Endodermal cell (in vitro differentiated cells): ENCODE results near the gene RFTN1. TPM values are rescaled to one million over a fixed set of nuclear protein-coding genes. Genes with fewer than 3 reads are reported as not detected.

ENCODE experiments used
- DNase-seq: peaks from one replicate; pipeline ENCODE4 v3.0.0-alpha.2; 2017
- H3K27ac ChIP-seq: 2 replicates; pipeline ENCODE4 v1.5.1; 2013; ENCODE audit warnings: mild to moderate bottlenecking, low read depth, low read length, moderate library complexity
- H3K27me3 ChIP-seq: 2 replicates; pipeline ENCODE4 v1.6.1; 2013; ENCODE audit warnings: mild to moderate bottlenecking, low read length, moderate library complexity; ENCODE audit not compliant: insufficient read depth, control insufficient read depth, poor library complexity, severe bottlenecking
- H3K36me3 ChIP-seq: 2 replicates; pipeline ENCODE4 v1.7.0; 2013; ENCODE audit warnings: mild to moderate bottlenecking, low read length, moderate library complexity; ENCODE audit not compliant: control insufficient read depth, insufficient read depth
- H3K4me1 ChIP-seq: one replicate; pipeline ENCODE4 v1.7.0; 2013; ENCODE audit warnings: low read length; ENCODE audit not compliant: control insufficient read depth, insufficient read depth
- H3K4me3 ChIP-seq: 2 replicates; pipeline ENCODE4 v1.5.1; 2013; ENCODE audit warnings: mild to moderate bottlenecking, low read length, moderate library complexity
- H3K9ac ChIP-seq: 2 replicates; pipeline ENCODE4 v1.6.1; 2013; ENCODE audit warnings: mild to moderate bottlenecking, low read length, moderate library complexity; ENCODE audit not compliant: poor library complexity, severe bottlenecking; ENCODE audit errors: extremely low read depth
- H3K9me3 ChIP-seq: 2 replicates; pipeline ENCODE4 v1.6.1; 2013; ENCODE audit warnings: mild to moderate bottlenecking, low read length, moderate library complexity; ENCODE audit not compliant: control insufficient read depth
- H3K27ac Mint-ChIP-seq: 2 replicates; pipeline ENCODE4 v1.8.0; 2020; ENCODE audit warnings: mixed read lengths
- H3K27me3 Mint-ChIP-seq: 2 replicates; pipeline ENCODE4 v1.8.0; 2021; ENCODE audit warnings: mild to moderate bottlenecking, mixed read lengths; ENCODE audit not compliant: insufficient read depth
- H3K36me3 Mint-ChIP-seq: 2 replicates; pipeline ENCODE4 v1.8.0; 2020; ENCODE audit warnings: low read depth, mixed read lengths
- H3K4me1 Mint-ChIP-seq: 2 replicates; pipeline ENCODE4 v1.8.0; 2020; ENCODE audit warnings: mixed read lengths
- H3K4me3 Mint-ChIP-seq: 2 replicates; pipeline ENCODE4 v1.8.0; 2020; ENCODE audit warnings: mild to moderate bottlenecking, moderate library complexity, mixed read lengths
- H3K9me3 Mint-ChIP-seq: 2 replicates; pipeline ENCODE4 v1.8.0; 2020; ENCODE audit warnings: mild to moderate bottlenecking, mixed read lengths
- WGBS, 2 experiments: methylation state at CpG; one replicate each; pipeline versions ENCODE4 v1.1.5 to v1.1.7; 2013; ENCODE audit warnings: missing lambda C conversion rate in 2 of 2, mixed read lengths in 1 of 2; ENCODE audit not compliant: insufficient coverage in 1 of 2, insufficient read length in 1 of 2; 5-methylcytosine and 5-hydroxymethylcytosine counted together
- total RNA-seq, 2 donors: library from RNA; stranded (reverse); fragmentation: NEBNext Ultra II Directional in 1 of 2; extraction: Animal tissue kit (Norgen Biotek cat#: 25700) in 1 of 2; gene quantifications; 2 replicates in 1 of 2; 3 replicates in 1 of 2; pipeline ENCODE4 v1.2.1, GENCODE V29; 2021
- TF ChIP-seq, protein P1 (sequence below): fragments of 200-600 bp; sonication (generic); conservative IDR thresholded peaks from 2 replicates; pipeline ENCODE4 v1.5.0; 2021; ENCODE audit warnings: antibody characterized with exemption, mild to moderate bottlenecking

The RFTN1 gene
- total RNA-seq, 2 donors from 2014 or later: 0.80 to 1.1 TPM

DNA sequence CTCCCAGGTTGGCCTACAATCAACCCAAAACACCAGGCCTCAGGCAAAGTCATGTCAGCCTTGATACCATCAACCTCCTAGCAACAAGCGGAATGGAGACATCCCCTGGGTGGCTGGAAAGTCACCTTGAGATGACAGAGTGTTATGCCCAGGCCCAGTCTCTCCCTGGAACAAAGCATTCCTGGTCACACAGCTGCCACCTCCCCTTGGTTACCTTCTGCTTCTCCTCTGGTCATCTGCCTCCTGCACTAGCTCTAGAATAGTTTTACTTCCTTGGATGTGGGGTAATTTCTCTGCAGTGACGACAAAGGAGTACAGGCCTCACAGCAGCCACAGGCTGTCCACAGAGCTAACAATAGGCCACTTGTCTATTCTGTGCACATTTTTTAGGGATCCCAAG, 114.9 kb downstream of the RFTN1 start:
- Histone ChIP-seq H3K4me1 (no peaks in the 10 kb centered on the region), H3K36me3 (no peaks in the 10 kb centered on the region), H3K9me3 (no peaks in the 10 kb centered on the region), H3K9ac (no peak overlapping the region), H3K4me3 (no peak overlapping the region), H3K27ac (peak overlapping the region; percentile 47), H3K27me3 (no peaks in the 10 kb centered on the region)
- Mint-ChIP-seq H3K27ac (no peak overlapping the region), H3K36me3 (no peaks in the 10 kb centered on the region), H3K27me3 (no peaks in the 10 kb centered on the region), H3K4me3 (no peak overlapping the region), H3K4me1 (peaks cover 6% of the 10 kb centered on the region), H3K9me3 (no peaks in the 10 kb centered on the region)
- TF ChIP-seq, protein P1, sequence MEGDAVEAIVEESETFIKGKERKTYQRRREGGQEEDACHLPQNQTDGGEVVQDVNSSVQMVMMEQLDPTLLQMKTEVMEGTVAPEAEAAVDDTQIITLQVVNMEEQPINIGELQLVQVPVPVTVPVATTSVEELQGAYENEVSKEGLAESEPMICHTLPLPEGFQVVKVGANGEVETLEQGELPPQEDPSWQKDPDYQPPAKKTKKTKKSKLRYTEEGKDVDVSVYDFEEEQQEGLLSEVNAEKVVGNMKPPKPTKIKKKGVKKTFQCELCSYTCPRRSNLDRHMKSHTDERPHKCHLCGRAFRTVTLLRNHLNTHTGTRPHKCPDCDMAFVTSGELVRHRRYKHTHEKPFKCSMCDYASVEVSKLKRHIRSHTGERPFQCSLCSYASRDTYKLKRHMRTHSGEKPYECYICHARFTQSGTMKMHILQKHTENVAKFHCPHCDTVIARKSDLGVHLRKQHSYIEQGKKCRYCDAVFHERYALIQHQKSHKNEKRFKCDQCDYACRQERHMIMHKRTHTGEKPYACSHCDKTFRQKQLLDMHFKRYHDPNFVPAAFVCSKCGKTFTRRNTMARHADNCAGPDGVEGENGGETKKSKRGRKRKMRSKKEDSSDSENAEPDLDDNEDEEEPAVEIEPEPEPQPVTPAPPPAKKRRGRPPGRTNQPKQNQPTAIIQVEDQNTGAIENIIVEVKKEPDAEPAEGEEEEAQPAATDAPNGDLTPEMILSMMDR: no peak
- no peak for DNase-seq
- 38 to 70% methylated on average over 1 to 2 of the region's 2 CpGs for WGBS, 2 experiments

DNA sequence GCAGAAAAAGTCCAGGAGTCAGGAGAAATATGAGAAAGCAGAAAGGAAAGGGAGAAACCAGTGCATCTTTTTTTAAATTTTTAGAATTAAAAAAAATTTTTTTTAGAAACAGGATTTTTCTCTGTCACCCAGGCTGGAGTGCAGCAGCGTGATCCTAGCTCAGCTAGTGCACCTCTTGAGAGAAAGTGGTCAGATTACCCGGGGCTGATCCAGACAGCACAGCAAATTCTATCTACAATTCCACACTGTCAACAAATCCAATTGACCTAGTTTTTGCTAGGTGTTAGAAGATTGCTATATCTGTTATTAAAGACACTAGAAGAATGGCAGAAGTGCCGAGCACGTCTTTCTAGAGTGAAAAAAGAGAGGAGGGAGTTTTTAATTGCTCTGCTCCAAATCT, 117.3 kb downstream of the RFTN1 start:
- H3K4me1 ChIP-seq: no peaks in the 10 kb centered on the region
- Mint-ChIP-seq H3K9me3 (no peaks in the 10 kb centered on the region), H3K4me3 (no peak overlapping the region), H3K4me1 (peaks cover 6% of the 10 kb centered on the region), H3K27ac (no peak overlapping the region), H3K36me3 (no peaks in the 10 kb centered on the region), H3K27me3 (no peaks in the 10 kb centered on the region)
- H3K27me3 ChIP-seq: no peaks in the 10 kb centered on the region
- no peak for DNase-seq
- no peak overlapping the region for H3K4me3 ChIP-seq
- TF ChIP-seq, protein P1: no peak
- H3K36me3 ChIP-seq: no peaks in the 10 kb centered on the region
- no peaks in the 10 kb centered on the region for H3K9me3 ChIP-seq
- H3K9ac ChIP-seq: no peak overlapping the region
- WGBS, 2 experiments: 83 to 98% methylated on average over 2 to 4 of the region's 4 CpGs
- H3K27ac ChIP-seq: no peak overlapping the region

DNA sequence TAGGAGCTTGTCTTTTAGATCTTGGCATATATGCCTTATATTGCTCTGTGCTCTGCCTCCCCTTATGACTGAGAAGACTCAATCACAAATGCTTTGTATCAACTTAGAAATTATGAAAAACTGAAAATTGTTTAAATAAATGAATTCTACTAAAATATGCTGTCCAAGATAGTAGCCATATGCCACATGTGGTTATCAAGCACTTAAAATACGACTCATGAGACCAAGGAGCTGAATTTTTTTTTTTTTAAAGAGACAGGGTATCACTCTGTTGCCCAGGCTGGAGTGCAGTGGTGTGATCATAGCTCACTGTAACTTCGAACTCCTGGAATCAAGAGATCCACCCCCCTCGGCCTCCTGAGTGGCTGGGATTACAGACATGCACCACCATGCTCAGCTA, 118.3 kb downstream of the RFTN1 start:
- H3K27me3 Mint-ChIP-seq: no peaks in the 10 kb centered on the region
- no peak overlapping the region for H3K27ac ChIP-seq
- H3K4me3 ChIP-seq: no peak overlapping the region
- peaks cover 6% of the 10 kb centered on the region for H3K4me1 Mint-ChIP-seq
- H3K36me3 Mint-ChIP-seq: no peaks in the 10 kb centered on the region
- 88 to 93% methylated on average over 3 of the region's 3 CpGs for WGBS, 2 experiments
- H3K9ac ChIP-seq: no peak overlapping the region
- H3K4me3 Mint-ChIP-seq: no peak overlapping the region
- no peaks in the 10 kb centered on the region for H3K36me3 ChIP-seq
- H3K4me1 ChIP-seq: no peaks in the 10 kb centered on the region
- no peak overlapping the region for H3K27ac Mint-ChIP-seq
- TF ChIP-seq, protein P1: no peak
- no peaks in the 10 kb centered on the region for H3K9me3 ChIP-seq
- H3K27me3 ChIP-seq: no peaks in the 10 kb centered on the region
- no peaks in the 10 kb centered on the region for H3K9me3 Mint-ChIP-seq
- no peak for DNase-seq
